T-helper 2 cell (primary cell): ENCODE data around the gene ANKRD16.
"Not testable (repeated sequence)": the region's sequence is repeated elsewhere in the genome, so short reads cannot be mapped to it uniquely, and the experiment has no call there.

Source experiments
- DNase-seq, 5 experiments: peaks; one replicate each; pipeline versions ENCODE4 v3.0.0 to v3.0.0-alpha.2; 2012 to 2022
- total RNA-seq, 2 donors: gene quantifications; one replicate each; lab custom pipeline; 2026; lab: John Stamatoyannopoulos, UW

Gene ANKRD16
- 1.2 to 4.8 reads per million in 2 donors for total RNA-seq

GRCh38 chr10:5889624-5890451, at the start of gene ANKRD16, which contains the start of gene FBH1:
TSS of gene ANKRD16 (minus strand) at chr10:5889893. CDS start at chr10:5889354, 539 bp downstream.
TSS of gene FBH1 (plus strand) at chr10:5890243. CDS start at chr10:5890346, 103 bp downstream.
- peak; percentile 96 to 98 (median 97) for DNase-seq

DNA sequence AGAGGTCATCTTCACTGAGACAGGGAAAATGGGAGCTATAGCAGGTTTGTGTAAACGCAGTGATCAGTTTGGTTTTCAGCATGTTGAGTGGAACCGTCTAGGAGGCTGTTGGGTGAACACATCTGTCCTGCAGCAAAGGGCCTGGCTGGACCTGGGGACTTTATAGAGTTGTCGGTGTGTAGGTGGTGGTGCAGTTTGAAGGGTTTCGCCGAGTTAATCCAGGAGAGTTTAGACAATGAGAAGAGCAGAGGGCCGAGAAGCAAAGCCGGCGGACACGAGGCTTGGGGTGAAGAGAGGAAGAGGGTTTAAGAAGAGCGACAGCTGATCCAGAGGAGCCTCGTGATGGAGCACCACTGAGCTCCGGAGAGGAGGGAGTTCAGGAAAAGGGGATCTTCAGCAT, 48.6 kb upstream of the ANKRD16 start:
- DNase-seq, result no peak

DNA sequence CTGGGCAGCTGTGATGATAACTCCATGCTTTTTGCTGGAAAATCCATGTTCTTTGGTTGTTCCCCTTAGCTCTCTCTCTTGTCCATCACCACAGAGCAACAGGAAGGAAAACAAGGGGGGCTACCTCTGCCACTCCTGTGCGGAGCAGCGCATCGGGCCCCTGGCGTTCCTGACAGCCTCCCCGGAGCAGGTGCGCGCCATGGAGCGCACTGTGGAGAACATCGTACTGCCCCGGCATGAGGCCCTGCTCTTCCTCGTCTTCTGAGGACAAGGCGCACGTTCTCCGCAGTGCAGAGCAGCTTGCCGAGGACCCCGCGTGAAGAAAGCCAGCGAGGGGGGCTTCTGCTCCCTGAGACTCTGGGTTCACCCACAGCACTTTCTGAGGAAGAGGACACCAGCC, 47.3 kb upstream of the ANKRD16 start:
- no peak for DNase-seq

GRCh38 chr10:5935628-5936027, 45.9 kb upstream of the ANKRD16 start:
- DNase-seq, result no peak

GRCh38 chr10:5933909-5934546, 44.3 kb upstream of the ANKRD16 start:
- DNase-seq, result no peak

DNA sequence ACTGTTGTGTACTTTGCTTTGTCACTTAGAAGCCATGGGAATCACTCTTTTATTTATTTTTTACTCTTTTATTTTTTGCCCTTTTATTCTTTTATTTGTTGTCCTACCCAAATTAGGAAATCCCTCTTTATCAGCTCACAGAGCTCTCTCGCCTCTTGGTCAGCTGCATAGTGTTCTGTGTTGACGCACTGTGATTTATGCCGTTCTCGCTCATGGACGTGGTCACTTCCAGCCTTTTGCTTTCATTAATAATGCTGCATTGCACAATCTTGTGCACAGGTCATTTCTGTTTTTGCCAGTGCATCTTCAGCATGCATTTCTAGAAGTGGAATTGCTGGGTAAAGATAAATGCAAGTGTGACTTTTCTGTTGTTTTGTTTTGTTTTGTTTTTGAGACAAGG, 42.7 kb upstream of the ANKRD16 start:
- DNase-seq, result no peak

DNA sequence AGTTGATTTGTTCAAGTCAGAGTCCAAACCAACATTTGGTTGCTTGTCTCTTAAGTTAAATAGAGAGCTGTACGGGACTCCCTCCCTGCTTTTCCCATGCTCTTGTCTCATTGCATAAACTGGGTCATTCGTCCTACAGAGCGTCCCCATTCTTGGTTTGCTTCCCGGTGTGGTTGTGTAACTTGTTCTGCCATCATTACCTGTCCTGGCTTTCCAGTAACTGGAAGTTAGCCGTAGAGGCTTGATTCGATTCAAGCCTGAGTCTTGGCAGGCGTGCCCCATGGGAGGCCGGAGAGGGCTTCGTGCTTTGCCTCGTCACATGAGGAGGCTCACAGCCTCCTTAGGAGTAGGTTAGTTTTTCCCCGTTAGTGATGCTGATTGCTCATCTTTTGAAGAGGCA, 40.6 kb upstream of the ANKRD16 start:
- DNase-seq, result no peak

GRCh38 chr10:5929442-5929841, 39.7 kb upstream of the ANKRD16 start:
- DNase-seq, result no peak

DNA sequence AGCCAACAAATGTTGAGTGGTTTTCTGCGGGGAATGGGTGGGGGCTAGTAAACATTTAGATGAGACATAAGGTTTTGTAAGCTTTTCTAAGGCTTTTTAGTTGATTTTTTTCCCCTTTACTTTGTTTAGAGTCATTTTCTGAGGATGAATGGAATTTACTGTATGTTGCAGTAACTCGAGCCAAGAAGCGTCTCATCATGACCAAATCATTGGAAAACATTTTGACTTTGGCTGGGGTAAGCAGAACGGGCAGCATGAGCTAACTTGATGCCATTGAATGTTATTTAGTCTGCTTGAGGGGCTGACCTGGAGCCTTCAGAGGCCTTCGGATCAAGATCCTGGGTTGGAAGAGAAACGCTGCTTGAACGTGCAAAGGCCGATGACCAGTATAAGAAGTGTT, 37.6 kb upstream of the ANKRD16 start:
- no peak for DNase-seq

DNA sequence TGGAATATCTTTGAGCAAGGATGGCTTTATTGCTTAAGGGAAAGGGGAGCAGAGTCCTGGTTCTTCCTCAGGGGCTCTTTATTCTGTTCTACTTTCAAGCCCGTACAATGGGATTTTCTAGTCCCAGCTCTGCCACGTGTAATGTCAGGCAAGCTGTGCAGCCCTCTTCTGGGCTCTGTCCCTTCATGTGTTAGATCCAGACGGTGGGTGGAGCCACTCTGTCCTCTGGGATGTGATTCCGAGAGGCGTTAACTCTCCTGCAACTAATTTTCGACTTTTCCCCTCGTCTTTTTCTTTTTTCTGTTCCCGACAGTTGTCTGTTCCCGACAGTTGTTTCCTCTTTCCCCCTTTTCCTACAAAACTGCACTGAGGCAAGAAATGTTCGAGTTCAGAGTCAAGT, 35.2 kb upstream of the ANKRD16 start:
- no peak for DNase-seq

- DNase-seq, result no peak
These were observed 32.1 kb upstream of the ANKRD16 start for GRCh38 chr10:5921746-5922145.

- no peak for DNase-seq
These were observed 29.9 kb upstream of the ANKRD16 start for GRCh38 chr10:5919568-5919967.

DNA sequence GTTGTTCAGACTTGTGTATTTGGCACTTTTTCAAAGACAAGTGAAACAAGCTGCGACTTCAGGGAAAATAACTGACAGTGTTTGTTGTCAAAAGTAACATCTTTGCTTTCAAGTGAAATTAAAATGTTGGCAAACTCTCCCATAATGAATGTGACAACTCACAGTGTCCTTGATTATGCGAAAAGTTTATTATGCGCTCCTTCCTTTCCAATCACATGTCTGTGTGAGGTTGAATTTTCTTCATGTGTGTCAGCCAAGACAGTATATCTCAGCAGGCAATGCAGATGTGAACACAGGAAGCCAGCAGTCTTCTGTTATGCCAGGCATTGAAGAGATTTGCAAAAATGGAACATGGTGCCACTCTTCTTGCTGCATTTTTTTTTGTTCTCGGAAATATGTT, 29.1 kb upstream of the ANKRD16 start:
- DNase-seq, result no peak

DNA sequence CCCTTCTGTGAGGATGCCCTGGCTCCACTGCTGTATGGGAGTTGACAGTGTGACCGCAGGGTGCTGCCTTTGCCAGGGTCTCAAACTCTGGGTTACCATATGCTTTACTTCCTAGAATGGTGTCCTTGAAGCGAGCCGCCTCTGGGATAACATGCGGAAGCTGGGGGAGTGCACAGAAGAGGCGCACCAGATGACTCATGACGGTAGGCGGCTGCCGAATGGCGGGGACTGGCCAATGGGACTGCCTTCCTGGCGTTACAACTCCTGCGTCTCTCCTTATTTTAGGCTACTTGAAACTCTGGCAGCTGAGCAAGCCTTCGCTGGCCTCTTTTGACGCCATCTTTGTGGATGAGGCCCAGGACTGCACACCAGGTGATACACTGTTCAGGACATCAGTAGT, 27.6 kb upstream of the ANKRD16 start:
- no peak for DNase-seq

GRCh38 chr10:5915451-5915850, 25.8 kb upstream of the ANKRD16 start:
- no peak for DNase-seq

- DNase-seq, result no peak
These were observed 24.0 kb upstream of the ANKRD16 start for GRCh38 chr10:5913736-5914135.

DNA sequence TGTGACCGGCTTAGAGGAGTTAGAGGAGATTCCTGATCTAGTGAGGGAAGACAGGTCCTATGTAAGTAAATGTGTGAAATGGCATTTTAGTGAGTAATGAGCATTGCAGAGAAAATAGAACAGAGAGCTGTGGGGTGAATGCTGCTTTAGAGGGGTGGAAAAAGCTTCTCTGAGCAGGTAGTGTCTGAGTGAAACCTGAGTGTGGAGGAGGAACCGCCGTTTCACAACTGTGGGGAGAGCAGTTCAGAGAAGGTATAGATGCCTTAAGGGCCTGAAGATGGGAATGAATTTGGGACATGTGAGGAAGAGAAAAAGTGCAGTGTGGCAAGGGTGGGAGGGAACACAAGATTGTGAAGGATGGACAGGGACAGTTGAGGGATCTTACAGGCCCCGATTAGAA, 22.0 kb upstream of the ANKRD16 start:
- DNase-seq, result no peak

- DNase-seq, result no peak
These were observed 20.8 kb upstream of the ANKRD16 start for GRCh38 chr10:5910323-5911100.

- not testable (repeated sequence) for DNase-seq
These were observed 19.0 kb upstream of the ANKRD16 start for GRCh38 chr10:5908676-5909075.

DNA sequence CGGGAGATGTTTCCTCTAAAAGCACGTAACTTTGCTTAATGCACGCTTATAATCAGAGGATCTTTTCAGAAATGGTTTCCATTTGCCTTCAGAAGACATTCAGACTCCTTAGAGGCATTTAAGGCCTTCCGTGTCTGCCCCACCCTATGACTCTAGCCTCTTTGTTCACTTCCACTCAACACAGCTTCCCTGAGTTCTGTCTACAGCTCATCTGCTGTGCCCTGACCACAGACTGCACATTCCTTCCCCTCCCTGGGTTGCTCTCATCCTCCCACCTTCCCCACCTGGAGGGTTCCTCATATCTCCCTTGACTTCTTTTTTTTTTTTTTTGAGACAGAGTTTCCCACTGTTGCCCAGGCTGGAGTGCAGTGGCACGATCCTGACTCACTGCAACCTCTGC, 17.0 kb upstream of the ANKRD16 start:
- no peak for DNase-seq

- no peak for DNase-seq
These were observed 16.3 kb upstream of the ANKRD16 start for GRCh38 chr10:5905854-5906507.

- DNase-seq, result peak in 1 of 5 experiments; percentile 58
These were observed 14.5 kb upstream of the ANKRD16 start for GRCh38 chr10:5904227-5904626.

GRCh38 chr10:5903563-5903962, 13.9 kb upstream of the ANKRD16 start:
- DNase-seq, result no peak
